Neuronal stem cell (in vitro differentiated cells): ENCODE measurements around the gene DPH3.

Experiments used
- DNase-seq: peaks from one replicate; pipeline ENCODE4 v3.0.0-alpha.2; 2013; ENCODE audit warnings: low spot score
- H2AFZ ChIP-seq: one replicate; pipeline ENCODE4 v1.6.1; 2013; ENCODE audit warnings: mild to moderate bottlenecking, low read length, inconsistent platforms
- H2AK5ac ChIP-seq: 2 replicates; pipeline ENCODE4 v1.6.1; 2013; ENCODE audit warnings: low read depth, mild to moderate bottlenecking, inconsistent platforms, low read length, moderate library complexity, mixed read lengths
- H2BK120ac ChIP-seq: 2 replicates; pipeline ENCODE4 v1.6.1; 2013; ENCODE audit warnings: low read depth, mild to moderate bottlenecking, inconsistent platforms, low read length, moderate library complexity, mixed read lengths
- H2BK12ac ChIP-seq: one replicate; pipeline ENCODE4 v1.6.1; 2013; ENCODE audit warnings: low read length, inconsistent platforms
- H2BK15ac ChIP-seq: 2 replicates; pipeline ENCODE4 v1.6.1; 2013; ENCODE audit warnings: mild to moderate bottlenecking, low read length, inconsistent platforms, mixed read lengths
- H2BK5ac ChIP-seq: one replicate; pipeline ENCODE4 v1.6.1; 2013; ENCODE audit warnings: inconsistent platforms, mild to moderate bottlenecking, low read length, moderate library complexity
- H3K14ac ChIP-seq: one replicate; pipeline ENCODE4 v1.6.1; 2013; ENCODE audit warnings: low read length, inconsistent platforms
- H3K18ac ChIP-seq: 2 replicates; pipeline ENCODE4 v1.6.1; 2013; ENCODE audit warnings: low read length, inconsistent platforms
- H3K23ac ChIP-seq: 2 replicates; pipeline ENCODE4 v1.6.1; 2013; ENCODE audit warnings: low read depth, mild to moderate bottlenecking, mixed read lengths, low read length, inconsistent platforms; ENCODE audit not compliant: poor library complexity
- H3K27ac ChIP-seq: replicated peaks from 3 replicates; pipeline ENCODE4 v1.5.1; 2013; ENCODE audit warnings: low read length, inconsistent platforms
- H3K27me3 ChIP-seq, 3 experiments: 2 replicates each; pipeline ENCODE4 v1.6.1; 2013; ENCODE audit warnings: low read length in 3 of 3, mild to moderate bottlenecking in 2 of 3, inconsistent platforms in 1 of 3, low read depth in 1 of 3, mixed read lengths in 1 of 3, moderate library complexity in 1 of 3; ENCODE audit not compliant: control insufficient read depth in 3 of 3, insufficient read depth in 3 of 3
- H3K36me3 ChIP-seq, 2 donors: replicated peaks in 1 of 2; 2 replicates each; pipeline ENCODE4 v1.6.1; 2013; ENCODE audit warnings: low read length in 2 of 2; ENCODE audit not compliant: control insufficient read depth in 2 of 2, insufficient read depth in 2 of 2
- H3K4ac ChIP-seq: 2 replicates; pipeline ENCODE4 v1.6.1; 2013; ENCODE audit warnings: inconsistent platforms, mild to moderate bottlenecking, low read length, moderate library complexity
- H3K4me1 ChIP-seq, 2 donors: 1 replicate in 1 of 2; 2 replicates in 1 of 2; pipeline ENCODE4 v1.6.1; 2013; ENCODE audit warnings: low read length in 2 of 2, low read depth in 1 of 2; ENCODE audit not compliant: control insufficient read depth in 2 of 2, insufficient read depth in 1 of 2
- H3K4me2 ChIP-seq: one replicate; pipeline ENCODE4 v1.6.1; 2013; ENCODE audit warnings: mild to moderate bottlenecking, low read length, inconsistent platforms; ENCODE audit not compliant: insufficient read depth, poor library complexity, severe bottlenecking
- H3K4me3 ChIP-seq, 2 donors: 2 replicates each; pipeline ENCODE4 v1.5.1; 2013; ENCODE audit warnings: low read length in 2 of 2, mild to moderate bottlenecking in 2 of 2, inconsistent platforms in 1 of 2, moderate library complexity in 1 of 2
- H3K79me1 ChIP-seq: one replicate; pipeline ENCODE4 v1.6.1; 2013; ENCODE audit warnings: low read depth, mild to moderate bottlenecking, inconsistent platforms, low read length, moderate library complexity
- H3K9ac ChIP-seq: one replicate; pipeline ENCODE4 v1.6.1; 2013; ENCODE audit warnings: mild to moderate bottlenecking, low read depth, low read length, inconsistent platforms; ENCODE audit not compliant: poor library complexity
- H3K9me3 ChIP-seq, 2 donors: replicated peaks in 1 of 2; 2 replicates each; pipeline versions ENCODE3 to v1.6.1; 2013; ENCODE audit warnings: low read length in 2 of 2, mild to moderate bottlenecking in 2 of 2, inconsistent platforms in 1 of 2, low read depth in 1 of 2, mixed read lengths in 1 of 2, moderate library complexity in 1 of 2; ENCODE audit not compliant: control insufficient read depth in 2 of 2, insufficient read depth in 1 of 2
- H4K8ac ChIP-seq: one replicate; pipeline ENCODE4 v1.6.1; 2013; ENCODE audit warnings: low read depth, mild to moderate bottlenecking, inconsistent platforms, low read length, moderate library complexity
- H4K91ac ChIP-seq: one replicate; pipeline ENCODE4 v1.6.1; 2013; ENCODE audit warnings: low read length, low read depth, mild to moderate bottlenecking, inconsistent platforms; ENCODE audit not compliant: poor library complexity
- WGBS, 2 donors: extraction: QIAGEN DNeasy Blood & Tissue Kit; methylation state at CpG; one replicate each; pipeline ENCODE4 v1.1.7; 2013; ENCODE audit warnings: missing lambda C conversion rate in 2 of 2, mixed read lengths in 1 of 2; ENCODE audit not compliant: insufficient read length in 2 of 2, insufficient replicate concordance in 1 of 2; ENCODE audit errors: extremely low coverage in 2 of 2; 5-methylcytosine and 5-hydroxymethylcytosine counted together

Gene DPH3

DNA sequence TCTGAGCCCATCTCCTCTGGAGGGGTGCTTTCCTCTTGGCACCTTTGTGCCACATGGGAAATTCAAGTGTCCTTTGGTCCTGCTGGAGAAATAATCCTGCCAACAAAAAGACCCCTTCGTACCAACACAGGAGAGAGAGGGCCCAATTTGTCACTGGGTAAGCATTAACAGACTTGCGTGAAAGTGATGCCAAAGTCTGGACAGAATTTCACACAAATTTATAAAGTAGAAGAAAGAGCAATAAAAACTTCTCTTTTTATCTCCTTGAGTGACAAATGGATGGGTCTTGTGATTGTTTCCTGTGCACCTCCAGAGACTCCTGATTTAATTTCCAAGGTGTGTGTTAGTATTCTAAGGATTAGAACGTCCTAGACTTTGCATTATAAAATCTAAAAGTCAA lies 14.9 kb downstream of the DPH3 start:
- Histone ChIP-seq H2BK5ac (no peak overlapping the region), H3K4me1 (no peaks in the 10 kb centered on the region), H3K18ac (no peak overlapping the region), H3K27ac (no peak overlapping the region), H3K27me3 (no peaks in the 10 kb centered on the region), H3K9me3 (no peaks in the 10 kb centered on the region), H2AK5ac (no peak overlapping the region), H4K8ac (no peak overlapping the region), H3K4me2 (no peak overlapping the region), H4K91ac (no peak overlapping the region), H3K14ac (no peak overlapping the region), H3K79me1 (no peaks in the 10 kb centered on the region), H3K36me3 (no peaks in the 10 kb centered on the region), H3K4me3 (no peak overlapping the region), H3K4ac (no peak overlapping the region), H2AFZ (no peak overlapping the region), H3K9ac (no peak overlapping the region), H3K23ac (no peak overlapping the region), H2BK120ac (no peak overlapping the region), H2BK12ac (no peak overlapping the region), H2BK15ac (no peak overlapping the region)
- DNase-seq, result no peak
- no CpG with 5 or more reads among the region's 3 CpGs for WGBS, 2 donors

DNA sequence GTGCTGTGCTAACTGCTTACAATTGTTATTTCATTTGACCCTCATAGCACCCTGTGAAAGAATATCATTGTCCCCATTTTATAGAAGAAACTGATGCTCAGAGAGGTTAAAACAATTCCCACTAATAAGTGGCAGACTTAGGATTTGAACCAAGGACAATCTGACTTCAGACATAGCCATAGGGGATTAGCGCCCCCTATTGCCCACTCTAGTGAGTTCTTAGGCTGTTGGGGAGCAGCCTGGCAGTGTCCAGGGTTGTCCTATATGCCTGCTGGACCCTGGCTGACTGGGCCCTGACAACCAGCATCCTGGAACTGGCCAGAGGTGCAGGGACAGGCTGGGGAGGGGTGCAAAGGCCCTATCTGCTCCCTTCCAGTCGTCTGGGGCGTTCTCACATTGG lies 15.4 kb downstream of the DPH3 start:
- Histone ChIP-seq H3K79me1 (no peaks in the 10 kb centered on the region), H3K27ac (no peak overlapping the region), H3K4ac (no peak overlapping the region), H2BK12ac (no peak overlapping the region), H3K27me3 (no peaks in the 10 kb centered on the region), H3K9me3 (no peaks in the 10 kb centered on the region), H2AFZ (no peak overlapping the region), H3K4me1 (no peaks in the 10 kb centered on the region), H3K4me3 (no peak overlapping the region), H3K18ac (no peak overlapping the region), H3K14ac (no peak overlapping the region), H2BK15ac (no peak overlapping the region), H3K9ac (no peak overlapping the region), H3K36me3 (no peaks in the 10 kb centered on the region), H2AK5ac (no peak overlapping the region), H4K91ac (no peak overlapping the region), H3K23ac (no peak overlapping the region), H4K8ac (no peak overlapping the region), H2BK5ac (no peak overlapping the region), H3K4me2 (no peak overlapping the region), H2BK120ac (no peak overlapping the region)
- no CpG with 5 or more reads among the region's 3 CpGs for WGBS, 2 donors
- peak; percentile 26 for DNase-seq

DNA sequence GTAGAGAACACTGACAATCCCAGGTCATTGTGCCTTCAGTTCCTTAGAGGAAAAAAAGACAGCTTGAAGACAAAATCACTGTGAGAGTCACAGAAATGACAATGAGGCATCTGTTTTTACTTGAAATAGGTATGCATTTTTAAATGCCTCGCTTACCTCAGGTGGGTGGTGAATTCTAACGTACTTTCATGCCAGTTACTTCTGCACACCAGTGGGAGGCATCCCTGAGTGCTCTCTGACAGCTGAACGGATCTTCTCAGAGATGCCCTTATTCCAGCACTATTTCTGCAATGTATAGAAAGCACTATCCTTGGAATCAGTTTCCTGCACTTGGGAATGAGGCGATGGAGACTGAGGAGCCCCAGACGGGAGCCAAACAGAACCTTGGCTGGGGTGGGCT lies 16.2 kb downstream of the DPH3 start:
- Histone ChIP-seq H3K9me3 (no peaks in the 10 kb centered on the region), H2AFZ (no peak overlapping the region), H2BK120ac (no peak overlapping the region), H3K23ac (no peak overlapping the region), H3K27ac (no peak overlapping the region), H3K18ac (no peak overlapping the region), H3K36me3 (no peaks in the 10 kb centered on the region), H2BK5ac (no peak overlapping the region), H3K27me3 (no peaks in the 10 kb centered on the region), H4K91ac (no peak overlapping the region), H3K4ac (no peak overlapping the region), H3K4me2 (no peak overlapping the region), H3K14ac (no peak overlapping the region), H3K9ac (no peak overlapping the region), H2BK12ac (no peak overlapping the region), H3K4me1 (no peaks in the 10 kb centered on the region), H2BK15ac (no peak overlapping the region), H4K8ac (no peak overlapping the region), H3K4me3 (no peak overlapping the region), H3K79me1 (no peaks in the 10 kb centered on the region), H2AK5ac (no peak overlapping the region)
- WGBS, 2 donors, result no CpG with 5 or more reads among the region's 5 CpGs
- DNase-seq, result no peak

DNA sequence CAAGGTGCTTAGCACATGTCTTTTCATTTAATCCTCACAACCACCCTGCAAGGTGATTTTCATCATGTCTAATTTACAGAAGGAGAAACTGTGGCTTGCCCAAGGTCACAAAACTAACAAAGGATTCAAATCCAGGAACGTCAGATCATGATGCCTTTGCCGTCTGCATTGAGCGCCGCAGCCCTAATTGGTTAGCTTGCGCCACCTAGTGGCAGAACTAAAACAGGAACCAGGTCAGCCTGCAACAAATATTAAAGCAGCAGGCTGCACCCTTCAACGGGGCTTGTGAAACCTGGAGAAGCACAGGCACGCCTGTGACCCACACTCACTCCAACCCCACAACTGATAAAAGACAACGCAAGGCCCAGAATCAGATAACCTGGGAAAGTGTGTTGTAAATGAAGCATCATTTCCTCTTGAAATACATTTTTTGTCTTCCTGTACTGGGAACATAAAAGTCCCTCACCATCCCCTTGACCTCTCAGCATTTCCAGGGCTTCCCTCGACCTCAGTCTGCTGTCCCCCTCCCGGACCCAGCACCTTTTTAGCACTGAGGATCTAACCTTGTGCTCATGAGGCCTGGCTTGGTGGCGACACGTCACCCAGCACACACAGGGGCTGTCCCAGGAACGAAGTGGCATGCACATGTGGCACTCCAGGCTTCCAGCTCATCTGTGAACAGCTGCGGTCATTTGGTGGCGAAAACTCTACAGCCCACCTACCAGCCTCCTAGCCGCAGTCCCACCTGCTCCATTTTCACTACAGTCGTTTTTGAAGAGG lies 17.3 kb downstream of the DPH3 start:
- Histone ChIP-seq H3K18ac (no peak overlapping the region), H2BK15ac (no peak overlapping the region), H3K23ac (no peak overlapping the region), H3K79me1 (no peaks in the 10 kb centered on the region), H3K9me3 (no peaks in the 10 kb centered on the region), H2BK12ac (no peak overlapping the region), H4K8ac (no peak overlapping the region), H3K4ac (no peak overlapping the region), H2AK5ac (no peak overlapping the region), H2BK5ac (no peak overlapping the region), H4K91ac (no peak overlapping the region), H3K36me3 (no peaks in the 10 kb centered on the region), H3K4me3 (no peak overlapping the region), H2AFZ (peak overlapping the region; percentile 75), H3K27me3 (no peaks in the 10 kb centered on the region), H3K14ac (no peak overlapping the region), H3K4me2 (no peak overlapping the region), H3K4me1 (no peaks in the 10 kb centered on the region), H3K9ac (no peak overlapping the region), H2BK120ac (no peak overlapping the region), H3K27ac (no peak overlapping the region)
- peak; percentile 80 for DNase-seq
- no CpG with 5 or more reads among the region's 17 CpGs for WGBS, 2 donors
